ENCODE data around the gene FCHO2.

DNA sequence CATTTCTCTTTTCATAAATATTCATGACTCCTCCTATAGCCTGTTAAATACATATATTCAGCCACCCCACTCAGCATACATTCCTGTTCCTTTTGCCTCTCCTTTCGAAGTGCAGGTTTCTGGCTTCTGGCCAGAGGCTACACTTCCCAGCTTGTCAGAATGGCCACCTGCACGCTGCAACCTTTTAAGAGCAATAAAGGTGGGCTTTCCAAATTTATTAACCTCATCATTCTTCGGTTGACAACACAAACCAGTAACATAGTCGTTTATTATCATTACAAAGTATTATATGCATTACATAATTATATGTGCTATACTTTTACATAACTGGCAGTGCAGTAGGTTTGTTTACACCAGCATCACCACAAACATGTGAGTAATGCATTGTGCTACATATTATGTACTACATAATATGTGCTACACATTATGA lies 148.0 kb downstream of the FCHO2 start:
- TF ChIP-seq POLR2A (IDR thresholded peaks at IDR 0.05; ENCODE audit: extremely low read depth, insufficient read length) = no peak
- TF ChIP-seq, protein P1, sequence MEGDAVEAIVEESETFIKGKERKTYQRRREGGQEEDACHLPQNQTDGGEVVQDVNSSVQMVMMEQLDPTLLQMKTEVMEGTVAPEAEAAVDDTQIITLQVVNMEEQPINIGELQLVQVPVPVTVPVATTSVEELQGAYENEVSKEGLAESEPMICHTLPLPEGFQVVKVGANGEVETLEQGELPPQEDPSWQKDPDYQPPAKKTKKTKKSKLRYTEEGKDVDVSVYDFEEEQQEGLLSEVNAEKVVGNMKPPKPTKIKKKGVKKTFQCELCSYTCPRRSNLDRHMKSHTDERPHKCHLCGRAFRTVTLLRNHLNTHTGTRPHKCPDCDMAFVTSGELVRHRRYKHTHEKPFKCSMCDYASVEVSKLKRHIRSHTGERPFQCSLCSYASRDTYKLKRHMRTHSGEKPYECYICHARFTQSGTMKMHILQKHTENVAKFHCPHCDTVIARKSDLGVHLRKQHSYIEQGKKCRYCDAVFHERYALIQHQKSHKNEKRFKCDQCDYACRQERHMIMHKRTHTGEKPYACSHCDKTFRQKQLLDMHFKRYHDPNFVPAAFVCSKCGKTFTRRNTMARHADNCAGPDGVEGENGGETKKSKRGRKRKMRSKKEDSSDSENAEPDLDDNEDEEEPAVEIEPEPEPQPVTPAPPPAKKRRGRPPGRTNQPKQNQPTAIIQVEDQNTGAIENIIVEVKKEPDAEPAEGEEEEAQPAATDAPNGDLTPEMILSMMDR (IDR thresholded peaks at IDR 0.05; ENCODE audit: low read depth, low read length) = no peak
- TF ChIP-seq, protein P2, sequence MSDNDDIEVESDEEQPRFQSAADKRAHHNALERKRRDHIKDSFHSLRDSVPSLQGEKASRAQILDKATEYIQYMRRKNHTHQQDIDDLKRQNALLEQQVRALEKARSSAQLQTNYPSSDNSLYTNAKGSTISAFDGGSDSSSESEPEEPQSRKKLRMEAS (IDR thresholded peaks at IDR 0.05; ENCODE audit: low read depth, low read length) = no peak
- no peak for TF ChIP-seq MYC (IDR thresholded peaks at IDR 0.05; ENCODE audit: low read depth, low read length)
